RPMI7951 (cell line): Measurements from ENCODE around the gene LAMA2. TPM values are rescaled to one million over a fixed set of nuclear protein-coding genes. Genes with fewer than 3 reads are reported as not detected.

ENCODE experiments used
- DNase-seq: peaks from one replicate; pipeline ENCODE4 v3.0.0-alpha.2; 2012; ENCODE audit warnings: low read depth
- total RNA-seq: library from RNA; depleted of rRNA; stranded (reverse); fragments of >200 nt; shearing (Covaris generic); gene quantifications from 2 replicates; pipeline ENCODE4 v1.2.3, GENCODE V29; 2014

Gene LAMA2
- total RNA-seq, 1 experiment from 2014 or later, result 0.84 TPM

- DNase-seq, result no peak
Measured at GRCh38 chr6:128914051-128914450, 31.1 kb downstream of the LAMA2 start.

- no peak for DNase-seq
Measured at GRCh38 chr6:128918886-128919285, 35.9 kb downstream of the LAMA2 start.

GRCh38 chr6:128919412-128920180, 36.7 kb downstream of the LAMA2 start:
- no peak for DNase-seq

DNA sequence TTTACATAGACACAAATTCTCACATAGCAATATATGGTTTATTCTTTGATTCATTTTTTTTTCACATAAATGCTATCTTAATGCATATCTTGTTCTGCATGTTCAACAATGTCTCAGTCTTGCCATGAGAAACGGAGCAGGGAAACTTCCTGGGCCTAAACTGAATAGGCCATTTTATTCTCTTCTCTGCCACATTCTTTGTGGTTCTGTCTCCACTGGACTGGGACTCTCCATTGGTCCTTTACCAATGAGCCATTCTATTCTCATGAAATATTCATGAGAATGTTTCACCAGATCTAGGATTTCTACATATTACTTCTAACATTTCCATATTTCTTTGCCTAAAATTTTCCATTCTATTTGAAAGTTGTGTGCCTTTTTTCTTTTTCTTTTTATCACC, 42.8 kb downstream of the LAMA2 start:
- peak; percentile 19 for DNase-seq

DNA sequence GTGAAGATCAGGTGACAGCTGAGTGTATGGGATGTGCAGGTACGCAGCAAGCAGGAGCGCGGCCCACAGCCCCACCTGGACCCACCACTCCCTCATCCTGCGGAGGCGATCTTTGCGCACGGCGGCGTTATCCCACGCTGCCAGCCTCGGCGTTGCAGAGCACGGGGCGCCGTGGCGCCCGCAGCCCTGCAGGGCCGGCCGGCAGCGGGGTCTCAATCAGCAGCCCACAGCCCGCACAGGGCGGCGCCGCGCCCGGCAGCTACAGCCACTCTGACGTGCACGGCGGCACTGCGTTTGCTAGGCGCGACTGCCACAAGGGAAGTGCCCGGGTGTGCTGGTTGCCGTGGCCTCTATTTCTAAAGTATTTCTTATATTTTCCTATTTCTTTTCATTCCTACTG, 46.9 kb downstream of the LAMA2 start:
- DNase-seq, result no peak

DNA sequence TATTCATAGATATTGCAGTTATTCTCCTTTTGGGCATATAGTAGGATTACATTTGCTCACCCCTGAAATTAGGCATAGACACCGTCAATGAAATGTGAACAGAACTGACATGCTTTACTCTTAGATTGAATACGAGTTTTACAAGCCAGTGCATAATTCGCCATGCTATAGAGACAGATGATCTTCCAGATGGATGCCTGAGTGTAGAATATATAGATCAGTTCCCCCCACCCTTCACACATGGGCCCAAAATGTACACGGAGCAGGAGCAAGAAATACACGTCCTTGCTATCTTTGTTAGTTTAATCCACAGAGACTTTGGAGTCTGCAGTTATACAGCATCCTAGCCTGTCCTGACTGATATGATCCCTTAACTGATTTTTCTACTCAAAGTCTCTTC, 47.4 kb downstream of the LAMA2 start:
- no peak for DNase-seq

GRCh38 chr6:128932061-128932460, 49.1 kb downstream of the LAMA2 start:
- DNase-seq, result peak; percentile 39

- DNase-seq, result no peak
Measured at GRCh38 chr6:128950864-128951263, 67.9 kb downstream of the LAMA2 start.

DNA sequence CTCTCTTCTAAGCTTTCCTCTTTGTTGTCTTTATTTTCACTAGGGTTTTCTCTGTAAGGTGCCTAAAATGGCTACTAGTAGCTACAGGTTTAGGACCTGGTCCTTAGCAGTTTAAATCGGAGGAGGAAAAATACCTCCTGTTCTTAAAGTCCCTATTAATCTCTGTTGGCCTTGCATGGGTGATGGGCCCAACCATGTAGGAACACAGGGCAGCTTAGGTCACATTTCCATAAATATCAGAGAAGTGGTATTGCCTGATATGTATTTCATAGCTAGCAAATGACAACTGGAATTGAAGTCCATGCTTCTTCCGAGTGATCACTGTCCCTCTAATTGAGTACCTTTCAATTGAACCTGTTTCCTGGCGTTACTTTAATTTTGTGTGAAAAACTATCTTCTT, 70.0 kb downstream of the LAMA2 start:
- no peak for DNase-seq

DNA sequence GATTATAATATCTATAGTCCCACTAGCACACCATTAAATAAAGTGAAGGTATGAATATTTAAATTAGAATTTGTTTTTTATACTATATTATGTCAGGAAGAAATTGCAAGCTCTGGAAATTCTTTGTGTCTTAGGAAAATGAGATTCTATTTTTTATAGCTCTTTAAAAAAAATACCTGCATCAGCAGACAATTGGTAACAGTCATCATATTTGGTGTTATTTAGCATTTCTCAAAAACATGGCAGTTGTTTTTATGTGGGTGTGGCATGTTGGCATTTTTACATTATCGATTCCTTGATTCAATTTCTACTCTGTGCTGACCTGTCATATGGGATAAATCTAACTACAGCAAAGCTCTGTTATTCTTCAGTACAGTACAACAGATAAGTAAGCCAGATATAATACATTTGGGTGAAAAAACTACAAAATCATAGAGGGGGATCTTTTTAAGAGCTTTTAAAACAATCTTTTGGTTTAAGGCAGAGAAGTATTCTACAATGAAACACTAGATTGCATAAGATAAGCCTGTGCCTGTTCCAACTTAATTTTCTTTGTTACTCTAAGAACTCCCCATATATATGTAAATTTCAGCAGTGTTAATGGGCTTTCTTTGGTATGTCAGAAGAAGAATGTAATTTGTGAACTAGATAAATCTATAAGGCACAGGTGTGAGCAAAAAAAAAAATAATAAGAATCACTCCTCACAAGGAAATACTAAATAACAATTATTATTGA, 71.5 kb downstream of the LAMA2 start:
- no peak for DNase-seq

DNA sequence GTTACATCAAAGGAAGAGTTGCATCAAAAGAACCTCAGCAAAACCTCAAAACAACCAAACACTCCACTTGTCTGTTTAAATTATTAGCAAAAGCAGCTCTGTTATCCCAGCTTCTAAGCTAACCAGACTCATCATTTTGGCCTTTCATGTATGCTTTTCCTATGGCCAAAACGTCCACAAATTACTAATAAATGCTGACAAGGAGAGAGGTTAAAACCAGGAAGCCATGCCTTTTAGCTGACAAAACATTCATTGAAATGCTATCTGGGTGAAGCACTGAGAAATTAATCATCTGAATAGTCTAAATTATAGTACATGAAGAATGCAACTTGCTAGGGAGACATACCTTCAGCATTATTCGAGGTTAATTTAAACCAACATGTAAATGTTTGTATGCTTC, 80.6 kb downstream of the LAMA2 start:
- DNase-seq, result no peak

GRCh38 chr6:128964233-128964755, 81.4 kb downstream of the LAMA2 start:
- no peak for DNase-seq

GRCh38 chr6:128964771-128965170, 81.8 kb downstream of the LAMA2 start:
- DNase-seq, result no peak

DNA sequence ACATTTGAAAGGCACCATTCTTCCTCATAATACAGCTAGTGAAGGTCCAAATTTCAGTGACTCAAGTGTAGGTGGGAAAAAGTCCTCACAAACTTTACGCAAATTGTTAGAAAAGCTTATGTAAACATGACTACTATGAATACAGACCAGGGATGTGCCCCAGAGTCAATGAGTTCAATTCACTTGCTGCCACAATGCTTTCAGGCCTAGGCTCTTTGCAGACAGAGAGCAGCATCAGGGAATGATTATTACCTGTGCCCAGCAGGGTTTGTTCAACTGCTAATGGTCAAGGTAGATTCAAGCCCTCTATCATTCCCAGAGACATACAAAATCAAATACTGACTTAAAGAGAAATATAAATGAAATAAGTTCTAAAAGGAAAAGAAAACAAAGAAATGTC, 84.0 kb downstream of the LAMA2 start:
- no peak for DNase-seq

DNA sequence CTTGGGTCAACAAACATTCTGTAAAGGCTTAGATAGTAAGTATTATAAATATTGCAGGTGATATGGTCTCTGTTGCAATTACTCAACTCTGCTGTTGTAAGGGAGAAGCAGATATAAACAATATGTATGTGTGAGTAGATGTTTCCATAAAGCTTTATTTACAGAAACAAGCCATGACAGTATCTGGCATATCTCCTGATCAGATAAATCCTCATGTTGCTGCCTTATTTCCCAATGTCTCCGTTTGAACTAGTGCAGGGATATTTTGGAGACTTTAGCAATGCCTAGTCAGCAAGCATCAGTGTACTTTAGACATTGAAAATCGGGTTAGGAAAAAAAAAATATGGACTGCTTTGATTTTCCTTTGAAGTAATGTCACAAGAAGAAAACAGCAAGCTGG, 96.1 kb downstream of the LAMA2 start:
- no peak for DNase-seq

DNA sequence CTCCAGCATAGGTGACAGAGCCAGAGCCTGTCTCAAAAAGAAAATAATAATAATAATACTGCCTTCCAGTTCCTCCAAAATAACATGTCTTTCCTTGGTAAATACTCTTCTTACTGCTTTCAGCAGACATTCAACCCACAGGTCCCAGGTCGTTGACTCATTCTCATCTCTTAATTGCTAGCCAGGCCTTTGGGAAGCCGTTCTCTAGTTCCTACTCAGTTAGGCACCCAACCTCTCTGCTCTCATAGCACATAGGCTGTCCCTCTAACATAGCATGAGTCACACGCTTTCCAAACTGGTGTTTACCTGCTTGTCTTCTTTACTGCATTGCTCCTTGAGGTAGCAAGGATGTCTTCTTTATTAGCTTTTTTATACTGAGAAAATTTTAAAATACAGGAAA, 98.8 kb downstream of the LAMA2 start:
- DNase-seq, result no peak

DNA sequence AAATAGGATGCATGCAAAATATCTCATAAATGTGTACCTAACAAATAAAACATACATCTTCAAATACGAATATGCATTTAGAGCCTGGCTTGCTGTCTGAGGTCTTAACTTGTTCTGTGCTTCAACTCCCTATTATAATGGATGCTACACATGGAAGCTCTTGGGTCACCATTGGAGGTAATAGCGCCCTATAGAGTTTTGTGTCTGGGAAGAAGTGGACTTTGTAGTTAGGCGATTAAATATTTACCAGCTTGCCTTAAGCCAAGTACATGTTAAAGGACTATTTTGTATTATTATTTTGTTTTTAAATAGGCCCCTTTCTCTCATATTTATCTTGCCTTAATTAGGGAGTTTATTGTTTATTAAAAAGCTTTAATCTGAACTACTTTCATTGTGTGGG, 107.4 kb downstream of the LAMA2 start:
- no peak for DNase-seq

- no peak for DNase-seq
Measured at GRCh38 chr6:128990915-128991314, 108.0 kb downstream of the LAMA2 start.

DNA sequence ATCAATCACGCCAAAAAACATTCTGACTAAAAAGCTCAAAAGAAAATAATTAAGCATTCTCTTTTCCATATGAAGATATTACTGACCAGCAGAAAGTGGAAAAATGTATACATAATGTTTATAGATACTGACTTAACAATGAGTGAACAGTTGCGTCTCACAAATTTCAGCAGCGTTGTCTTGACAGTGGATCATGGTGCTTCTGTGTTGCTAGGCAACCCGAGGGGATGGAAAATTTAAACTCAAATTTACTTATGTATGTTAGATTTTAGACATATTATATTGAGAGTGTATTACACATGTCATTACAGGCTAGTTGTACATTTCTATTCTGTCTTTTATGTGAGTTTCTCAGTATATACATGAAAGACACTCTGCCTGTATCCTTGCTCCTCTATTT, 110.2 kb downstream of the LAMA2 start:
- no peak for DNase-seq

DNA sequence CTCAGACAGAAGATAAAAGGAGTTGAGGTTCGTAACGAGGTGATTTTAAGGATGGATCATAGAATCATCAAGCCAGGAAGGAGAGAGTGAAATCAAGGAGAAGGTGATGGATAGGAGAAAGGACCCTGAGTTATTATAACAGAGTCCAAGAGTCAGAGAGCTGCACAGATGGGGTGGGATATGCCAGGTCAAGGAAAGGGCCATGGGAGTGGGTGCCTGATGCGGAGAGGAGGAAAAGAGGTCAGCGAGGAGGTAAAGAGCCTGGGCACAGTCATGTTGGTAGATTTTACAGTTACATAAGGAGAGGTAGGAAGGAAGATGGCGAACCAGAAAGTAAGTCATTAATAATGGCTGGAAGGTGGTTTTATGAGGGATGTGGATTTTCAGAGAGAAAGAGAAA, 114.9 kb downstream of the LAMA2 start:
- DNase-seq, result no peak

GRCh38 chr6:129006724-129007514, 124.0 kb downstream of the LAMA2 start:
- no peak for DNase-seq

GRCh38 chr6:129007701-129008373, 124.9 kb downstream of the LAMA2 start:
- DNase-seq, result no peak
